GM08714 (cell line): ENCODE data around the gene FAM124A.

Experiments
- H3K4me3 ChIP-seq: fragments of 200-500 bp; sonication (Bioruptor generic); 2 replicates; pipeline ENCODE4 v1.5.1; 2014; ENCODE audit warnings: mild to moderate bottlenecking, low read length, inconsistent platforms
- ZNF274 ChIP-seq: IDR thresholded peaks from 2 replicates; pipeline ENCODE4 v1.6.1; 2012; ENCODE audit warnings: mild to moderate bottlenecking, low read depth, low read length

Gene FAM124A

DNA sequence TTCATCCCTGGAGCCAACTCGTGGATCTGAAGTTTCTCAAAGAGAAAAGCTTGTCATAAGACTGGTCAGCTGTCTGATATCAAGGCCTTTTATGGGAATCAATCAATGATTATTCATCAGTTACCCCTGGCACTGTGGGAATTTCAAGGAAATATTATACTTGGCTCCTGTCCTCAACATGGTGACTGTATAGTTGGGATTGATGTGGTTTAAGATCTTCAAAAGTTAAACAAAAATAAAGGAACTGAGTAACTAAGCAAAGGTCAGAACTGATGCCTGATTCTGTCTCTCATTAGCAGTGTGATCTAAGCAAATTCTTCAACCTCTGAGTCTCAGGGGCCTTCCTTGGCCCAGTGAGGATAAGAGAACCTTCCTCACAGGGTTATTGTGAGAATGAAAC lies 95.1 kb downstream of the FAM124A start:
- H3K4me3 ChIP-seq: no peak overlapping the region
- TF ChIP-seq ZNF274: no peak

DNA sequence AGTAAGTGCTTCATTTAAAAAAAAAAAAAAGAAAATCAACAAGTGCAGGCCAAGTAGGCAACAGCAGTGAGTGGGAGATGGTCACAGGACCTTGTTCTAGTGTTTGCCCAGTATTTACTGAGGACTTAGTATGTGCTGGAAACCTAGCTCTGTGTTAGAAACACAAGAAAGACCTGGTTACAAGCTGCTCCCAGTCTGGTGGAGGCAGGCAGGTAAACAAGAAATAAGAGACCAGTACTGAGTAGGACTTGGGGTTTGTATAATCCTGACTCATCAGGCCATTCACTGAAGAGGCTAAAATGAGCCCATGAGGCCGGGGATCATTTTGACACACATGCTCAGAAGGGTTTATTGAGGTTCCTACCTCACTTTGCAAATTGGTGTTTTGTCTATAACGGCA lies 95.8 kb downstream of the FAM124A start:
- no peak overlapping the region for H3K4me3 ChIP-seq
- no peak for TF ChIP-seq ZNF274

DNA sequence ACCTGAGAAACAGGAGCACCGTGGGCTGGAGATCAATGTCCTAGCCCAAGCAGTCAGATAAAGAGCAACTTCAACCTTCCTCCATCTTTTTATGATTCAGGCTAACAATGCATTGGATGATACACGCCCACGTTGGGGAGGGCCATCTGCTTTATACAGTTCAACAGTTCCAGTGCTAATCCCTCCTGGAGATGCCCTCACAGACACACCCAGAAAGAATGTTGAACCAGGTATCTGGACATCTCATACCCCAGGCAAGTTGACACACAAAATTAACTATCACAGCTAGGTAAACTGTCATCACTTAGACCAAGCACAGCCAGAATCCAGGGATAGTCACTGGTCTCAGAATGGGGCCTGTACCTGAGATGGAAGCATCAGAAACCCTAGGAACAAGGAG lies 96.7 kb downstream of the FAM124A start:
- no peak for TF ChIP-seq ZNF274

DNA sequence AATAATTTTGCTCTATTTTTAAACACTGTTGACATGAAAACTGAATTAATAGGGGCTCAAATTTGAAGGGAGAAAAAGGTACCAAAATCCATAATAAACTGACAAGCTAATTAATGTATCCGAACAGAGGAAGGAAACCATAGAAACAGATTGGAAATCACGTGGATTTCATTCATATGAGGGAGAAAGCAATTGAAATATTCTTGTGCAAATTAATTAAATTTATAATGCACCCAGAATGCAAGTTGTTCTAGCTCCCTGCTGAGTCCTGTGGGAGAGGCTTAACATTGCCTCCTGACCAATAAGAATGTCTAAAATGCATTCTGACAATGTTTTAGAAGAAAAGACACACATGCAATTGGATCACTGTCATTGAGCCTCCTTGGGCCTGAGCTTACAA lies 99.6 kb downstream of the FAM124A start:
- no peak for TF ChIP-seq ZNF274

More for the DNA sequence above, 96.7 kb downstream of the FAM124A start:
- no peak overlapping the region for H3K4me3 ChIP-seq

DNA sequence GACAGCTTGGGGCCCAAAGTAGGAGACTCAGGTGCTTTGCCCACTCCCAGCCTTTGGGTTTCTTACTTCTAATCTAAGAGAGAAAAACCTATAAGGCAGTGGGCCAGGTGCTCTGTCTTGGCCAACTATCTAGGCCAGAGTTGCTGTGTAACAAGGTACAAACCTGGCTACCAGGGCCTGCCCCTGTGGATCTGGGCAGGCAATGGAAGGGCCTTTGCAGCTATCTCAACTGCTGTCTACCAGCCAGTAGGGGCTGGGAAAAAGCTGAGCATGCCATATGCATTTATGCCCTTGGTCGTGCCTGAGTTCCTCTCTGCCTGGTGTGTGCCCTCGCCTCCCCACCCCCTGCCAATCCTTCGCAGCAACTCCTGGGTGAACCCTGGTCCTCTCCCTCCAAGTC lies 100.6 kb downstream of the FAM124A start:
- no peak overlapping the region for H3K4me3 ChIP-seq
- no peak for TF ChIP-seq ZNF274

More for the DNA sequence above, 99.6 kb downstream of the FAM124A start:
- H3K4me3 ChIP-seq: no peak overlapping the region

DNA sequence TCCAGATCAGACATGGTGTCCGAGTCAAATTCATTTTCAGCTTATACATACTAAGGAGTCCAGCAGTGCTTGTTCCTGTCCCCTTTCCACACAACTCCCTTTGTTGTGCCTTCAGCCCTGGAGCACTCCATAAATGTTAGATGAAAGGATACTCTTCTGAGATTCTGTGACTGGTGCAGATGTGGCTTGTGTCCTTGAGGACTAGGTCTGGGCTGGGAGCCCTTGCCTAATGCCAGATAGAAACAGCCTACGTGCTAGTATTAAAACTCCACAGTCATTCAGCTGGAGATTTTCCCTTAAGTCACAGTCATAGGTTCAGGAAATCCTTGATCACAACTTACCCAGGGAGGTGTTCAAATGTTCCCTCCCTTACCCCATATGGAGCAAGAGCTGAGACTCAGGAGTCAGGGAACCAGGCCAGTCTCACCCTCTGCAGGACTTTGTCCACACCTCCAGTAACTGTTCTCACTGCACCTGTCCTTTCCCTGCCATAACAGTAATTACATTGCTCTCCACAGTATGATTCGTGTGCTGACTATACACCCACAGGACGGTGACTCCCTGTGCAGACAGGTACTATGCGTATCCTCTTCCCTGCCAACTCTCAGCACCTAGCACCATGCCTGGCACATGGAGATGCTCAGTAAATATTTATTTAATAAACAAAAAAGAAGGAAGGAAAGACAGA lies 101.8 kb downstream of the FAM124A start:
- no peak for TF ChIP-seq ZNF274
- H3K4me3 ChIP-seq: no peak overlapping the region

DNA sequence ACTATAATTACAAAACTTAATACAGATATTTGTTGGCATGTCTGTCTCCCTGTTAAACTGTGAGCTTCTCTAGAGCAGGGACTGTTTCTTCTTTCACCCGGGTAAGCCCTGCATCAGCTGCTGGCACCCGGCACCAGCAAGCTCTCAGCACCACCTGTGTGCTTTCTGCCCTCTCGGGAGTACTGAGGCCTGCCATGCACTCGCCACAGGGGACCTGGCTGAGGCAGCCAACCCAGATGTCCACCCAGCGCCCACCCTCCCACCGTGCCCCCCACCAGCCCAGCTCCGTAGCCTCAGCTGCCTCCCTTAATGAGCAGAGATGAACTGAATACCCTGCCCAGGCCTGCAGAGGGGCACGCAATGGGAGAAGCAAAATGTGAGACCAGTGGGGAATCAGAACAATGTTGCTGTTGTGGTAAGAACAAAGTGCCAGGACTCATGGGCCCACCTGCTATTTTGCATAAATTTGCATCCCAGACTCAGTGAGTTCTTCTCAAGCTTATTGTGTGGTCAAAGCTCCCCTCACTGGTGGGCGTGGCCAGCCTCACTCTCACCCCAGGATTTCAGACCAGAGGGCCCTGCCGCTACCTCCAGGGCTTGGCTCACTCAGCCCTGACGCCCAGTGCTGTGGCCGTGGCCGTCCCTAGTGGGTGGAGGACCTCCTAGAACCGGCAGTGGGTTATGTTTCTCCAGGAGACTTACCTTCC lies 102.7 kb downstream of the FAM124A start:
- H3K4me3 ChIP-seq: no peak overlapping the region
- TF ChIP-seq ZNF274: no peak

DNA sequence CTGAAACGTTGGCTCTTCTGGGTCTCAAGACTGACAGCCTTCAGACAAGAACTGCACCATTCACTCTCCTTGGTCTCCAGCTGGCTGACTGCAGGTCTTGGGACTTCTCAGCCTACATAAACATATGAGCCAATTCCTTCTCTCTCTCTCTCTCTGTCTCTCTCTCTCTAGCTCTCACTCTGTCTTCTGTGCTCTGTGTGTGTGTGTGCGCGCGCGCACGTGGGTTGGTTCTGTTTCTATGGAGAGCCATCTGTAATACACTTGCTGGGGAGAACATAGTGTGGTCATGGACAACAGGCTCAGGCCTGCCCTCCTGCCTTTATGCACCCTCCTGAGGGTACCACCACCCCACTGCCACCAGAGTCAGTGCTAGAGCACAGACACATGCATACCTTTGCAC lies 103.6 kb downstream of the FAM124A start:
- TF ChIP-seq ZNF274: no peak
- H3K4me3 ChIP-seq: no peak overlapping the region

DNA sequence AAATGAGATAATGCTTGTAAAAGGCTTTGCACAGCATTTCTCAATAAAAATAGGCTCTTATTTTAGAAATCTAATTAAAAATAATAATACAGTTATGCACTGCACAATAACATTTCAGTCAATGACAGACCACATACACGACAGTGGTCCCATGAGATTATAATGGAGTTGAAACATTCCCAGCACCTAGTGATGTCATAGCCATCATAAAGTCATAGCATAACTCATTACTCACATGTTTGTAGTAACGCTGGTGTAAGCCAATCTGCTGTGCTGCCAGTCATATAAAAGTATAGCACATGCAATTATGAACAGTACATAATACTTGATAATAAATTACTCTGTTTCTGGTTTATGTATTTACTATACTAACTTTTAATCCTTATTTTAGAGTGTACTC lies 104.6 kb downstream of the FAM124A start:
- TF ChIP-seq ZNF274: no peak
- H3K4me3 ChIP-seq: no peak overlapping the region

DNA sequence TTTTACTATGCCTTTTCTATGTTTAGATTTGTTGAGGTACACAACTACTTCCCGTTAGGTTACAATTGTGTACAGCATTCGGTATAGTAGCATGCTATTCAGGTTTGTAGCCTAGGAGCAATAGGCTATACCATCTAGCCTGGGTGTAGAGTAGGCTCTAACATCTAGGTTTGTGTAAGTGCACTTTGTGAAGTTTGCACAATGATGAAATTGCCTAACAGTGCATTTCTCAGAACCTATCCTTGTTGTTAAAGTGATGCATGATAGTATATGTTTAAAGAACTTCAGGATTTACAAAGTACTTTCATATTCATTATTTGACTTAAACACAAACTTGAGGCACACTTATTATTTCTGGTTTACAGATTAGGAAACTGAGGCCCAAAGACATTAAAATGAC lies 105.8 kb downstream of the FAM124A start:
- TF ChIP-seq ZNF274: no peak
- no peak overlapping the region for H3K4me3 ChIP-seq

DNA sequence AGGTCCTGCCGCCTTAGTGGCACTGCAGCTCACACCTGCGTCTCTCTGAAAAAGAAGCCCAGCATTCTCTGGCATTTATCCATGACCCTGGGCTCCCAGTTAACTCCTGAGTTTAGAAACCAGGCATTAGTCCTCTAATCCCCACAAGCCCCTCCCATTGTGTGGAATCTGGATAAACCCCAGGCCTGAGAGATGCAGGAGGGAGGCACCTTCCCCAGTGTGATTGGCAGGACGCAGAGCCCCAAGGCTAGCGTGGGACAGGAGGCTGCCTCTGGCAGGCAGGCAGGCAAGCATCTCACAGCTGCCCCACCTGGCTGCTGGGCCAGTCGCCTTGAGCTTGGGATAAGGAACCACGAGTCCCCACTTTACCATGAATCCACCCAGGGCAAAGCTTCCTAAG lies 106.3 kb downstream of the FAM124A start:
- no peak overlapping the region for H3K4me3 ChIP-seq
- TF ChIP-seq ZNF274: no peak

DNA sequence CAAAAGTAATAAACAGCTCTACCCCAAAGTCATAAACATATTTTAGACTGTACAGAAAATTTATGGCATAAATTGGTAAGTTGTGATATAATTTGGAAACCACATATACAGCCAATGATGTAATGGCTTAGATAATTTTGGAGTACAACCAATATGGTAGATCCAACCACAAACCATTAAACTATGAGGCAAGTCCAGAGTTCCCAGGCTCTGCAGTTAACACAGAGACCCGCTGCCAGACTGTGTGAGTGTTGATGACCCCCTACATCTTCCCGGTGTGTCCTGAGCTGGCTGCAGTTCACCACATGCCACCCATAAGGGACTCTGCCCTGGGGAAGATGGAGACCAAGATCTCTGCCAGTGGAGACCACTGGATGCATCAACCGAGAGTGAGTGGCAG lies 107.4 kb downstream of the FAM124A start:
- TF ChIP-seq ZNF274: no peak
- no peak overlapping the region for H3K4me3 ChIP-seq

DNA sequence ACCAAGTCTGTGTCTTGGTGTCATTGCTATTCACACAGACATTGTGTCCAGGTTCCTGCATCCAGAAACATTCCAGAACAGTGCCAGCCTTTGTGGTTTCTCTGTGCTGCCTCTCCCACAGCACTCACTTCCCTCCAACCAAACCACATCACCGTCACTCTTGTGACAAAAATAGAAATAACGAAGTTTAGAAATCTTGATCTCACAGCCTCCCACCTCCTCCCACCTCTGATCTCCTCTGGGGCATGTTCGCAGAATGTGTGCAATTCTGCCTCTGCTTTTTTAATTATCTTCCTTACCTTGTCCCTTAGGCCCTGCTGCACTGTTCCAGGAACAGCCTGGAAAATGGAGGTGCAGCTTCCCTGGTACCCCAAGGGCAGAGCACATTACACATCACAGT lies 108.6 kb downstream of the FAM124A start:
- H3K4me3 ChIP-seq: no peak overlapping the region
- no peak for TF ChIP-seq ZNF274

DNA sequence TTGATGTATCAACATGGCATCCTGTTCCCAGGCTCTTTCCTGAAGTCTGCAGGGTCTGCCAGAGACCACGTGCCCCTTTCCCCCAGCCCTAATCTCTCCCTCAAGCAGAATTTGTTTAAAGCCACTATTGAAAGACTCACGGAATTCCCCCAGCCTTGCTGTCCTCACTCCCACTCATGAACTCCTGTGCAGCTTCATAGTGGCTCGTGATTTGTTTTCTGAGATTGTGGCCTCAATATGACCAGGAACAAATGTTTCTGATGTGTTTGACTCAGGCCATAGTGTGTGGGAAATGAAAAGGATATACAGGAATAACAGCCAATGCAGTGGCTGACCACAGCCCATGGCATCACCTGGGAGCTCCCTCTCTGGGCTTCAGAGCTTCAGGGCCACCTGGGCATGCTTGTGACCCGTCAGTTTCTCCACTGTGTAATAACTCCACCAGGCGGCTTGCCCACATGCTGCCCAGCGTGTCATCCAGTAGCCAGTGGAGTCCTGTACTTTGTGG lies 109.2 kb downstream of the FAM124A start:
- no peak overlapping the region for H3K4me3 ChIP-seq
- TF ChIP-seq ZNF274: no peak
